ENCODE results near the gene ULK4. TPM values are rescaled to one million over a fixed set of nuclear protein-coding genes. Genes with fewer than 3 reads are reported as not detected.
A peak's percentile ranks its signal among the peaks of the same experiment; 100 is the strongest.

Gene ULK4
- total and polyA plus RNA-seq, 2 of the 4 experiments (the other 2 are of a cell fraction) = 2.7 to 5.0 TPM

DNA sequence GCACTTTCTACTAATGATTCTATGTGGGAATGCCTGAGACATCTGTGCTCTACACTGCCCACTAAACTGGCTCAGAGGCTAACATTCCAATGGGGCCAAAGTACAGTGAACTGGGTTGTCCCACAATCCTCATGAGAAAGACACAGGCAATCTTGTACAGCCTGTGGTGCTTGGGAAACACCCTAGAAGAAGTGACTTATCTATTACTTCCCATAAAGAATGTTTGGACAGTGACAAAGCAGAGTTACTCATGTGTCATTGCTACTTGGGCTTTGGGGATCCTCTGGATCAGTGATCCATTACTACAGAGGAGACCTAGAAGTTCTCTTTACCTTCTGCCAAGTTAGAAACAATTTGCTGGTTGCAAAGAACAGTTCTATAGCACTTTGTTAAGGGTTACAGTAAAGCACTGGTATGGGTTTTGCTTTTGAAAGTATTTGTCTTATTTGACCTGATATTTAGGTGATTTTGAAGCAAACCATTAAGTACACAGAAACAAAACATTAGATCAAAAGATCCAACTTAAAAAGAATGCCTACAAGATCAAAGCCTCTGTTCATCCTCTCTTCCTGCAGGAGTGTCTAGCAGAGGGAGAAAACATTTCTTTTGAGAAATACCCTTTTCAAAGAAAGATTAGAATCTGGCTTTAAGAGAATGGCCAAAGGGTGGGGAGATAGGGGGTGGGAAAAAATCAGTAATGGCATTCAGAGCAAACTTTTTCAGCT is 686.8 kb downstream of the ULK4 start:
- H3K27me3 ChIP-seq (ENCODE audit: control insufficient read depth, insufficient read depth, low read length) = no peaks in the 10 kb centered on the region
- no peak overlapping the region for H2AK5ac ChIP-seq (ENCODE audit: low read depth, low read length)
- H3K4me1 ChIP-seq (ENCODE audit: control insufficient read depth, insufficient read depth, low read length) = no peaks in the 10 kb centered on the region
- H3K18ac ChIP-seq (ENCODE audit: low read depth, low read length) = no peak overlapping the region
- H3K14ac ChIP-seq (replicated peaks; ENCODE audit: low read depth, low read length) = no peak overlapping the region; the same call in 1 of the 2 replicates
- no peak overlapping the region for H2BK15ac ChIP-seq (ENCODE audit: low read depth, low read length)
- in situ Hi-C loops (cut with MboI; ENCODE audit: low sequenced_read_pairs) (no loop called here), dilution Hi-C loops (cut with HindIII; ENCODE audit: low sequenced_read_pairs, unreplicated experiment) (no loop called here), intact Hi-C loops (cut with micrococcal nuclease) (no loop called here)
- no peak overlapping the region for H3K4me3 ChIP-seq (ENCODE audit: insufficient read depth, low read depth, low read length)
- peak overlapping the region; percentile 46 for H2AFZ ChIP-seq (replicated peaks; ENCODE audit: low read length, poor library complexity)
- no peak overlapping the region for H4K5ac ChIP-seq (ENCODE audit: low read depth, low read length)
- H3K9me1 ChIP-seq (ENCODE audit: insufficient read depth, low read length) = no peaks in the 10 kb centered on the region
- no peak overlapping the region for H3K4me2 ChIP-seq (ENCODE audit: low read depth, low read length)
- CTCF ChIA-PET = interaction anchor here (1.4 kb wide), 1 partner anchor 9 kb away, joined by 3 read pairs; no protein-coding TSS in a partner anchor
- ATAC-seq (ENCODE audit: low read depth) (peak; percentile 87), DNase-seq (peak; percentile 76)
- no peaks in the 10 kb centered on the region for H3K79me1 ChIP-seq (ENCODE audit: low read depth in 1 of 2, low read length in 2 of 2)
- BruUV-seq (replicated peaks) = no TSS peak
- H3K23ac ChIP-seq (ENCODE audit: low read depth, low read length) = no peak overlapping the region
- H3K4ac ChIP-seq (ENCODE audit: low read depth, low read length) = no peak overlapping the region
- H4K8ac ChIP-seq (ENCODE audit: low read depth in 2 of 2, low read length in 2 of 2) = no peak overlapping the region
- H2AK9ac ChIP-seq (replicated peaks; ENCODE audit: low read depth, low read length, poor library complexity) = no peak overlapping the region
- H3K56ac ChIP-seq (ENCODE audit: extremely low read depth, insufficient read depth, low read length) = no peak overlapping the region
- H3K9ac ChIP-seq (ENCODE audit: low read depth, low read length) = no peak overlapping the region
- H3K9me3 ChIP-seq (ENCODE audit: control insufficient read depth, insufficient read depth, low read length) = no peaks in the 10 kb centered on the region
- no peak overlapping the region for H2BK20ac ChIP-seq (ENCODE audit: low read depth, low read length)
- no peak overlapping the region for H4K91ac ChIP-seq (ENCODE audit: insufficient read depth, low read depth, low read length)
- TF ChIP-seq CEBPB (IDR thresholded peaks at IDR 0.05; ENCODE audit: low read depth, low read length) (peak; percentile 29; the same call in 1 of the 2 replicates), FOS (IDR thresholded peaks at IDR 0.05; ENCODE audit: low read depth, low read length) (no peak)
- POLR2A ChIA-PET (ENCODE audit: unreplicated experiment) = no interaction called here
- H3K36me3 ChIP-seq (ENCODE audit: control insufficient read depth, insufficient read depth, low read length) = no peaks in the 10 kb centered on the region
- H2BK5ac ChIP-seq (ENCODE audit: low read depth, low read length, poor library complexity, severe bottlenecking) = no peak overlapping the region
- H4K20me1 ChIP-seq (ENCODE audit: insufficient read depth, low read length) = no peaks in the 10 kb centered on the region
- H2BK120ac ChIP-seq (ENCODE audit: low read depth, low read length) = no peak overlapping the region
- H3K27ac ChIP-seq (ENCODE audit: insufficient read depth, low read length) = no peak overlapping the region
